NCI-H2227 treated with DMSO at 0.1 percent for 48 hours (cell line): ENCODE results near the gene ENPP1.
"Not testable (repeated sequence)": the region's sequence is repeated elsewhere in the genome, so short reads cannot be mapped to it uniquely, and the experiment has no call there.

Source experiments
- DNase-seq: peaks from one replicate; lab custom pipeline; 2025; lab: John Stamatoyannopoulos, UW

The ENPP1 gene

GRCh38 chr6:131831392-131831791 is 23.6 kb downstream of the ENPP1 start:
- DNase-seq: no peak

DNA sequence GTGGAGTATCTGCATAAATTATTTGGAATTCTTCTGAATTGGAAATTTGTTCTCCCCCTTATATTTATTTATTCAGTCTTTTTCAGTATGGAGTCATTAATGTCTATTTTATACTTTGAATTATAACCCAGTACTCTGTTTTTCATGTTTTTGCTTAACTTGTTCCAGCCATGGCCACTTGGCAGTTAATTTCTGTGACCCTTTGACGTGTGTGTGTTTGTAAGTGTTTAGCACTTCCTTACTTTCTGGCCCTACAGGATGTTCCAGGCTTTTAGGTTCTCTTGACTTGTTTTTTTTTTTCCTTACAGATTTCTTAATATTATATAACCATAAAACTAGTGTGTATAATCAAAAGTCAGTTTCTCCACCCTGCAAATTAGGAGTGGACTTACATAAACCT is 24.1 kb downstream of the ENPP1 start:
- no peak for DNase-seq

GRCh38 chr6:131832363-131832762 is 24.5 kb downstream of the ENPP1 start:
- no peak for DNase-seq

DNA sequence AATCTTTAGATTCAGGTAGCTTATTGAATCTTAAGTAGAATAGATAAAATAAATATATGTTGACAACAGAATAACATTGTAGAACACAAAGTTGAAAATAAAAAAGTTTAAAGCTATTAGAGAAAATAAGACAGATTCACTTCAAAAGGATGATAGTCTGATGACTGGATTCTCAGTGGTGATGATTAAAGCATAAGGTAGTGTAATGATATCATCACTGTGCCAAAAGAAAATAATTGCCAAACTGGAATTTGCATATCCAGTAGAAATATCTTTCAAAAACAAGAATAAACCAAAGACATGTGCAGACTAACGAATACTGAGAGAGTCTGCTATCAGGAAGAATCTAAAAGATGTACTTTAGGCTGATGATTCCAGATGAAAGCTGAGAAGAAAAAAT is 30.2 kb downstream of the ENPP1 start:
- no peak for DNase-seq

DNA sequence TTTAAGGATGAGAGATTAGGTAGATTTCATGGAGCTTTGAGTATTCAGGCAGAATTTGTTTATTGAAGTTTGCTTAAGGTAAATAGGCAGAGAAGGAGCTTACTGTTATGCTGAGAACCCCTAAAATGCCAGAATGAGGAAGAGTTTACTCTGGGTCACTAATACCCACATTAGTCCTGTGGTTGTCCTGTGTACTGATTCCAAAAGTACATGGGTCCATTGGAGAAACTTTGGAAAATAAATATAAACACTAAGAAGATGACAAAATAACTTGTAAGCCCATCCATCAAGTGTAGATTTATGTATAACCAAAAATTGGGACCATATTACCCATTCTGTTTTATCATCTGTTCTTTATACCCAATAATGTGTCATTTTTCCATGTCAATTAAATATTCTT is 31.6 kb downstream of the ENPP1 start:
- DNase-seq: no peak

DNA sequence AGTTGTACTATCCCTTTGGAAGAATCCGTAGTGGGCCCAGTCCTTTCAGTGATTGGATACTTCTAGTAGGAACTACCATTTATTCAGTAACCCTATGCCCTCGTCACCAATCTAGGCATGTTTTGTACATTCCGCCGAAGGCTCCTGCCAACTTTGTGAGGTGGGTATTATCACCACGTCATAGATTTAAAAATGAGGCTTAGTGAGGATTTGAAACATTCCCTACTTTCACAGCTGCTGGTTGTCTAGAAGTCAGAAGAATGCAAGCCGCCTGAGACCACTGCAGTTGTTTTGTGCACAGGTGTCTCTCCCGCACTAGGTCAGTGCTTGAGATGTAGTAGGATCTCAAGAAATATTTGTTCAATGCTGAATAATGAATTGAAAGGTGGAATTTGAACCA is 32.6 kb downstream of the ENPP1 start:
- no peak for DNase-seq

DNA sequence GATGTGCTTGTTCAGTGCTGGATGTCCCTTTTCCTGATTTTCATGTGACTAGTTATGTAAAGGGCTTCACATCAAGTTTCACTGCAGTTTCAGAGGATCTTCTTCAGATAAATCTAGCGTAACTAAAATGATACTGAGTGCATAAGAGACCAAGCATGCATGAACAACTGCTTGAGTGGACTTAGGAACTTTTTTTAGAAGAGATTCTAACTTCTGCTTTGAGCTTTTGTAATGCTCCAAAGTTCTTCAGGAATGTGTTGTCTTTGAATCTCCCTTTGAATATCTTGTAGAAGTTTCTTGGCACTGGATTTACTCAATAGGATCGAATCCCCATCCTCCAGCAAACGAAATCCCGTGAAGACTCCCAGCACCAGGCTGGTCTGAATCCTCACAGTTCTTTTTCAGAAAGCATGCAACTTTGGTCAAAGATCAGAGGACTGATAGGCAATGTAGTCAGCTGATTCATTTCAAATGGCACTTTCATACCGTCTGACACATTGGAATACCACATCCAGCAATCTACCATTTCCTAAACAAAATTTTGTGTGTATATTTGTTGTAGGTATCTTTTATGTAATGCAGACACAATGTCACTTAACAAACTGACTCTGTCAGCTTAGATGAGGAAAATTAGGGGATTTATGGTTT is 33.2 kb downstream of the ENPP1 start:
- DNase-seq: no peak

- no peak for DNase-seq
Measured at GRCh38 chr6:131843768-131844167, 35.9 kb downstream of the ENPP1 start.

- no peak for DNase-seq
Measured at GRCh38 chr6:131844243-131844841, 36.5 kb downstream of the ENPP1 start.

- DNase-seq: no peak
Measured at GRCh38 chr6:131846023-131846663, 38.3 kb downstream of the ENPP1 start.

GRCh38 chr6:131846905-131847304 is 39.1 kb downstream of the ENPP1 start:
- DNase-seq: no peak

GRCh38 chr6:131849799-131850198 is 42.0 kb downstream of the ENPP1 start:
- no peak for DNase-seq

GRCh38 chr6:131851049-131851769 is 43.4 kb downstream of the ENPP1 start:
- no peak for DNase-seq

- no peak for DNase-seq
Measured at GRCh38 chr6:131852200-131852599, 44.4 kb downstream of the ENPP1 start.

- no peak for DNase-seq
Measured at GRCh38 chr6:131854803-131855202, 47.0 kb downstream of the ENPP1 start.

- no peak for DNase-seq
Measured at GRCh38 chr6:131858765-131859415, 51.1 kb downstream of the ENPP1 start.

DNA sequence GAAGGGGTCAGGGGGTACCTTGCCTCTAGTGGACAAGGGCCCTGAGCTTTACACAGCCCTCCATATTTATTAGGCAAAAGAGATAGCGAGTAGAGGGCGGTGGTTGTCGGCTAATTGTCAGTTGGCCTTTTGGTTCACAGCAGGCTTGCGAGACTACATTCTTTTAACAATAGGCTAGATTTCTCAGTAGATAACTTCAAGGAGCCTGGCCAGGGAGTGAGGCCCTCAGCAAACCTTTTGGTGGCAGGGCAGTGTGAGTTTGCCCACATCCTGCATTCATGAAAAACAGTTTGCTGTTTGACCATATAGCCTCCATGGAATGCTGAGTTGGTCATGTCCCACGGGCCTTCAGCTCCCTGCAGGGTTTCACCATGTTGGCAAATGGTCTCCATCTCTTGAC is 51.8 kb downstream of the ENPP1 start:
- not testable (repeated sequence) for DNase-seq

DNA sequence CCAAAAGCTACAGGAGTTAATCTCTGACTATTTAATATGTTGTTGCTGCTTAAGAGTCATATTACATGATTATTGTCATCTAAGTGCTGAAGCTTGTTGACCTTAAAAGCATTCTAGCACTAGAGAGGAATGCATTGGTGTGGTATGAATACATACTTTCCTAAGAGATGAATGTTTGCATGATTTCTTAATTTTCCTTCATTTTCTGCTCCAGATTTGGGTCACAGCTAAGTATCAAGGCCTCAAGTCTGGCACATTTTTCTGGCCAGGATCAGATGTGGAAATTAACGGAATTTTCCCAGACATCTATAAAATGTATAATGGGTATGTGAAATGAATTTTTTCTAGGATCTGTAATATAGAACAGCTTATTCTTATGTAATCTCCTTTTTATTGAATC is 53.6 kb downstream of the ENPP1 start:
- no peak for DNase-seq

DNA sequence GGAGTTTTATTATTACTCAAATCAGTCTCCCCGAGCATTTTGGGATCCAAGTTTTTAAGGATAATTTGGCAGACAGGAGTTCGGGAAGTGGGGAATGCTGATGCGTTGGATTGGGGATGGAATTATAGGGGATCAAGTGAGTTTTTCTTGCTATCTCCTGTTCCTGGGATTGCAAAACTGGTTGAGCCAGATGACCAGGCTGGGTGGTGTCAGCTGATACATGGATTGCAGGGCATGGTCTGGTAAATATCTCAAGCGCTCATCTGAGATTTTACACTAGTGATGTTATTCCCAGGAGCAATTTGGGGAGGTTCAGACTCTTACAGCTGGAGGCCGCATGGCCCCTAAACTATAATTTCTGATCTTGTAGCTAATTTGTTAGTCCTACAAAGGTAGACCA is 54.7 kb downstream of the ENPP1 start:
- DNase-seq: no peak

DNA sequence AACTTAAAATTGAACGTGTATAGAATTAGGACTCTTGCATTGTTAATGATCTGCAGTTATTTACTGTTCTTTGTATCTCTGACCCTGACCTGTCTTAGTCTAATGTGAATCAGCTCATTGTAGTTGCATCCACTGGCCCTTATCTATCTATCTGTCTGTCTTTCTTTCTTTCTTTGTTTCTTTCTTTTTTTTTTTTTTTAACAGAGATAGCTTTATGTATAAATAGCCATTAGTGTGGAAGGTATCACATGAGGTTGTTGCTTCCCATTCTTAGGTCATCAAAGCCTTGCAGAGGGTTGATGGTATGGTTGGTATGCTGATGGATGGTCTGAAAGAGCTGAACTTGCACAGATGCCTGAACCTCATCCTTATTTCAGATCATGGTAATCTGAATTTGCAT is 59.9 kb downstream of the ENPP1 start:
- DNase-seq: no peak

DNA sequence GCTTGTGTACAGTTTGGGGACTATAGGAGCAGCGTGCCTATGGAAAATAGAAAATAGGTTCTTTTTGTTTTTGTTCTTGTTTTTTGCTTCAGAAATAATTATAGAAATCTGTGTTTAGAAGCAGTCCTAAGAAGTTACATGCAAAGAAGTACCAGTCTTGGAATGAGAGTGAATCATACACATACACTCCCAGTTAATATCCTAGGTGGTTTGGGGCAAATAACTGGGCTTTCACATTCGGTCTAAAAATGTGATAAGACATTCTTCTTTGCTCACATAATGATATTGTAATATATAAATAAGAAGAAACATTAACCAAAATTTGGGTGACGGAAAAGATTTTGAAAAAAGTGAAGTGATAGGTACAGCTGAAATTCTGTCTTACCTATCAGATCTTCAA is 61.0 kb downstream of the ENPP1 start:
- DNase-seq: no peak

GRCh38 chr6:131875647-131876046 is 67.8 kb downstream of the ENPP1 start:
- DNase-seq: no peak

DNA sequence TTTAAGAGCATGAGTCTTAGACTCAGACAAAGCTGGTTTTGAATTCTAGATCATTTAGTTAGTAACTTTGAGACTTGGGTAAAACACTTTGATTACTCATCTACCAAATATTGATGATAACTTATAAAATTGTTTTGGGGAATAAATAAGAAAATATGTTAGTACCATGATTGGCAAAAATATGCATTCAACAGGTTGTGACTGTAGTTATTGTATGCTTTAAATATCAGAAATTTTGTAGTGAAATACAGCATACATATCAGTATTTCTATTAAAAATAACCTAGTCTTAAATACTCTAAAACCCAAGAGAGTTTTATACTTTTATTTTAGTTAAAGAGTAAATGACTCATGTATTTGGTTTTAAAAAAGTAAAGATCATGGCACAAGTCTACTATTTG is 68.7 kb downstream of the ENPP1 start:
- no peak for DNase-seq
